PC-9 (cell line): ENCODE data around the gene SMIM5. TPM values are rescaled to one million over a fixed set of nuclear protein-coding genes. Genes with fewer than 3 reads are reported as not detected.

Source experiments
- BruUV-seq: library from RNA; stranded (reverse); fragments of 400-500 nt; replicated peaks from 2 replicates; lab custom pipeline; 2021; lab: Mats Ljungman, UMichigan
- CTCF ChIA-PET: fragments of 300-600 bp; sonication (Branson Sonifier 250); formaldehyde crosslinking; loops from one replicate; lab custom pipeline; 2022; ENCODE audit warnings: antibody characterized with exemption; lab: Charles Lee
- POLR2A ChIA-PET: fragments of 300-600 bp; sonication (Branson Sonifier 250); formaldehyde crosslinking; loops from one replicate; lab custom pipeline; 2022; ENCODE audit warnings: antibody characterized with exemption; ENCODE audit not compliant: unreplicated experiment; lab: Charles Lee
- DNase-seq, 2 experiments: peaks; one replicate each; pipeline versions ENCODE4 v3.0.0 to v3.0.0-alpha.2; 2015 to 2022; ENCODE audit warnings: mixed read lengths in 1 of 2
- H2AFZ ChIP-seq: fragments of 200-600 bp; sonication (generic); 2 replicates; pipeline ENCODE4 v1.8.1; 2017; ENCODE audit warnings: antibody characterized with exemption
- H3F3A ChIP-seq: fragments of 200-600 bp; sonication (generic); 2 replicates; pipeline ENCODE4 v1.8.1; 2017; ENCODE audit warnings: antibody characterized with exemption, mild to moderate bottlenecking, low read depth; ENCODE audit not compliant: insufficient read depth
- H3K27ac ChIP-seq: fragments of 200-600 bp; sonication (generic); 2 replicates; pipeline ENCODE4 v1.6.1; 2016; ENCODE audit warnings: mixed run types
- H3K27me3 ChIP-seq: fragments of 200-600 bp; sonication (generic); 2 replicates; pipeline ENCODE4 v1.6.1; 2016; ENCODE audit warnings: low read depth, mixed run types; ENCODE audit not compliant: insufficient read depth
- H3K36me3 ChIP-seq: fragments of 200-600 bp; sonication (generic); 2 replicates; pipeline ENCODE4 v1.6.1; 2016; ENCODE audit warnings: low read depth, mixed run types
- H3K4me1 ChIP-seq: fragments of 200-600 bp; sonication (generic); replicated peaks from 2 replicates; pipeline ENCODE4 v1.6.1; 2016; ENCODE audit warnings: mixed run types; ENCODE audit not compliant: insufficient read depth
- H3K4me2 ChIP-seq: fragments of 200-600 bp; sonication (generic); 2 replicates; pipeline ENCODE4 v1.6.1; 2017; ENCODE audit warnings: mixed run types
- H3K4me3 ChIP-seq: fragments of 200-600 bp; sonication (generic); 2 replicates; pipeline ENCODE4 v1.6.1; 2016; ENCODE audit warnings: mixed run types
- H3K79me2 ChIP-seq: fragments of 200-600 bp; sonication (generic); 2 replicates; pipeline ENCODE4 v1.6.1; 2017; ENCODE audit warnings: low read depth, mixed run types
- H3K9me2 ChIP-seq: fragments of 200-600 bp; sonication (generic); 2 replicates; pipeline ENCODE4 v1.8.1; 2017; ENCODE audit warnings: mild to moderate bottlenecking; ENCODE audit not compliant: insufficient read depth
- H3K9me3 ChIP-seq: fragments of 200-600 bp; sonication (generic); 2 replicates; pipeline ENCODE4 v1.8.1; 2016; ENCODE audit warnings: low read depth; ENCODE audit not compliant: insufficient read depth
- H4K20me1 ChIP-seq: fragments of 200-600 bp; sonication (generic); 2 replicates; pipeline ENCODE4 v1.8.1; 2017; ENCODE audit not compliant: insufficient read depth
- CTCF ChIP-seq: fragments of 200-600 bp; sonication (generic); conservative IDR thresholded peaks from 2 replicates; pipeline ENCODE4 v1.6.1; 2017; ENCODE audit warnings: mixed run types, antibody characterized with exemption, mild to moderate bottlenecking, moderate library complexity
- EZH2 ChIP-seq: fragments of 200-600 bp; sonication (generic); IDR thresholded peaks from 2 replicates; pipeline ENCODE4 v1.8.0; 2017; ENCODE audit warnings: antibody characterized with exemption, low read depth
- intact Hi-C: fragments of 100-400 bp; cut with micrococcal nuclease; formaldehyde crosslinking; loops from one replicate; pipeline ENCODE4 v1.10.0; 2022; ENCODE audit not compliant: unreplicated experiment
- total RNA-seq: library from RNA; stranded (reverse); gene quantifications from 2 replicates; pipeline ENCODE4 v1.2.3, GENCODE V29; 2021

The SMIM5 gene
- total RNA-seq, 1 experiment from 2014 or later: 0.31 TPM

GRCh38 chr17:75629157-75629556 is 4.1 kb upstream of the SMIM5 start:
- Histone ChIP-seq H3K4me1 (peaks cover 16% of the 10 kb centered on the region), H3K9me2 (no peaks in the 10 kb centered on the region), H3K4me2 (no peak overlapping the region), H3K9me3 (no peaks in the 10 kb centered on the region), H2AFZ (no peak overlapping the region), H3K27ac (no peak overlapping the region), H3K27me3 (no peaks in the 10 kb centered on the region), H4K20me1 (peaks cover 12% of the 10 kb centered on the region), H3K4me3 (no peak overlapping the region), H3K79me2 (no peaks in the 10 kb centered on the region), H3F3A (peaks cover 11% of the 10 kb centered on the region), H3K36me3 (no peaks in the 10 kb centered on the region)
- no TSS peak for BruUV-seq
- no peak for TF ChIP-seq EZH2
- TF ChIP-seq CTCF: no peak
- ChIA-PET CTCF (interaction anchor here (0.7 kb wide), 1 partner anchor 15 kb away, joined by 3 read pairs; no protein-coding TSS in a partner anchor), POLR2A (no interaction called here)
- DNase-seq: no peak
- intact Hi-C loops: no loop called here

GRCh38 chr17:75630071-75630917 is 2.9 kb upstream of the SMIM5 start:
- TF ChIP-seq CTCF (no peak), EZH2 (no peak)
- Histone ChIP-seq H3K9me3 (no peaks in the 10 kb centered on the region), H3K27ac (no peak overlapping the region), H3K36me3 (no peaks in the 10 kb centered on the region), H3K4me3 (no peak overlapping the region), H2AFZ (no peak overlapping the region), H4K20me1 (peaks cover 12% of the 10 kb centered on the region), H3K9me2 (no peaks in the 10 kb centered on the region), H3K4me2 (no peak overlapping the region), H3K27me3 (no peaks in the 10 kb centered on the region), H3K79me2 (no peaks in the 10 kb centered on the region), H3F3A (peaks cover 13% of the 10 kb centered on the region), H3K4me1 (peaks cover 20% of the 10 kb centered on the region)
- POLR2A ChIA-PET: interaction anchor here (0.5 to 0.6 kb wide), 3 partner anchors 26 to 156 kb away, joined by 3 to 5 read pairs (median 5); no protein-coding TSS in a partner anchor
- CTCF ChIA-PET: interaction anchor here (0.6 to 0.7 kb wide), 4 partner anchors 14 to 214 kb away, joined by 3 to 5 read pairs (median 4); partner anchors contain the start of gene UNC13D
- no TSS peak for BruUV-seq
- intact Hi-C loops: loop anchor here (5.0 kb wide), 1 partner anchor 37 kb away; the partner anchor contains the start of genes RECQL5 and SAP30BP
- DNase-seq: no peak

- H3K27ac ChIP-seq: no peak overlapping the region
- no peak overlapping the region for H3K4me3 ChIP-seq
- no peak for DNase-seq
- H3K79me2 ChIP-seq: no peaks in the 10 kb centered on the region
- peaks cover 20% of the 10 kb centered on the region for H3K4me1 ChIP-seq
- H3F3A ChIP-seq: peaks cover 13% of the 10 kb centered on the region
- H3K9me3 ChIP-seq: no peaks in the 10 kb centered on the region
- H2AFZ ChIP-seq: no peak overlapping the region
- intact Hi-C loops: loop anchor here (5.0 kb wide), 1 partner anchor 36 kb away; the partner anchor contains the start of genes RECQL5 and SAP30BP
- TF ChIP-seq CTCF (no peak), EZH2 (no peak)
- H3K27me3 ChIP-seq: no peaks in the 10 kb centered on the region
- H3K4me2 ChIP-seq: no peak overlapping the region
- POLR2A ChIA-PET: no interaction called here
- CTCF ChIA-PET: no interaction called here
- H3K9me2 ChIP-seq: no peaks in the 10 kb centered on the region
- no peaks in the 10 kb centered on the region for H3K36me3 ChIP-seq
- H4K20me1 ChIP-seq: peaks cover 12% of the 10 kb centered on the region
- no TSS peak for BruUV-seq
Measured at GRCh38 chr17:75631353-75631752, 1.9 kb upstream of the SMIM5 start.
